HUES48 (cell line): ENCODE results near the gene PCAT6.
"Not testable (repeated sequence)": the region's sequence is repeated elsewhere in the genome, so short reads cannot be mapped to it uniquely, and the experiment has no call there.

ENCODE experiments used
- H3K27ac ChIP-seq: one replicate; pipeline ENCODE4 v1.7.0; 2013; ENCODE audit warnings: low read depth, low read length, inconsistent platforms
- H3K27me3 ChIP-seq: 2 replicates; pipeline ENCODE4 v1.6.1; 2013; ENCODE audit warnings: mild to moderate bottlenecking, low read length; ENCODE audit not compliant: control insufficient read depth, insufficient read depth
- H3K36me3 ChIP-seq: 2 replicates; pipeline ENCODE4 v1.6.1; 2013; ENCODE audit warnings: low read length; ENCODE audit not compliant: control insufficient read depth, insufficient read depth
- H3K4me1 ChIP-seq: 2 replicates; pipeline ENCODE4 v1.6.1; 2013; ENCODE audit warnings: mild to moderate bottlenecking, low read length; ENCODE audit not compliant: control insufficient read depth, insufficient read depth
- H3K4me3 ChIP-seq: 2 replicates; pipeline ENCODE4 v1.5.1; 2013; ENCODE audit warnings: mild to moderate bottlenecking, low read depth, low read length
- H3K9ac ChIP-seq: 2 replicates; pipeline ENCODE4 v1.6.1; 2013; ENCODE audit warnings: mild to moderate bottlenecking, low read depth, low read length, moderate library complexity
- H3K9me3 ChIP-seq: 2 replicates; pipeline ENCODE4 v1.6.1; 2013; ENCODE audit warnings: low read length; ENCODE audit not compliant: control insufficient read depth, insufficient read depth

PCAT6 gene

DNA sequence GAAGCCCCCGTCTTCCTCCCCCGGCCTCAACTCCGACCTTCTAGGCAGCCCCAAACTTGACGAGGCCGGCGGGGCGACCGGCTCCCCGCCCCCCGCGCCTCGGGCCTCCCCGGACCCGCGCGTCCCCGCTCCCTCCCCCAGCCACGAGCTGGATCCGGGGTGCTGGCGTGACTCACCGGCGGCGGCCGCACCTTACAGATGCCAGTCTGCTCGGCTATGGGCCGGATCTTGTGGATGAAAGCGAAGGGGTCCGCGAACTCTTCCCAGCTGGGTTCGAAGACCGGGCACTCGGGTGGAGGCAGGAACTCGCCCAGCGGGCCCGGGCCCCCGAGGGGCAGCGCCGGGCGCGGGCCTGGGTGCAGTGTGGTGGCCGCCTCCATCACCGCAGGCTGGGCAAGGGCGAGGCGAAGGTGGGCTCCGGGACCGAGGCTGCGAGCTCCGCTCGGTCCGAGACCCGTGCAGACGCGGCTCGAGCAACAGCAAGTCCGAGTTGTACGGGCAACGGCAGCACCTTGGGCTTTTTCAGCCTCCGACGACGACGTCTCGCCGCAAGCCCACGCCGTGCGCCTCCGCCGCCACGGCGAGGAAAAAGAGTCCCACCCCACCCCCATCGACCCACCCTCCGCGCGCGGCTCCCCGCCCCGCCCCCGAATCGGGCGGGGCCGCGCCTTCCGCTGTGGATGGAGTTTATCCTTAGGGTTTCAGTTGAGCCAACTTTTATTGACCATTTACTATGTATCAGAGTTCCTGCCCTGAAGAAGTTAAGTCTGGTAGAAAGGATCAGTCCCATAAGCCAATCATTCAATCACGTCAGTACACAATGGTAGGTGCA, 2.6 kb upstream of the PCAT6 start, which contains the start of gene KDM5B:
TSS of gene KDM5B (minus strand) at position 496 of the 832 bp plus-strand sequence. CDS start at position 380, 116 bp downstream.
- H3K4me1 ChIP-seq: peaks cover 53% of the 10 kb centered on the region
- H3K9ac ChIP-seq: peak within 1 kb of the TSS; percentile 86
- H3K27me3 ChIP-seq: peaks cover 21% of the 10 kb centered on the region
- H3K4me3 ChIP-seq: peak within 1 kb of the TSS; percentile 88
- no peaks in the 10 kb centered on the region for H3K9me3 ChIP-seq
- H3K36me3 ChIP-seq: no peaks in the 10 kb centered on the region
- H3K27ac ChIP-seq: peak within 1 kb of the TSS; percentile 83

DNA sequence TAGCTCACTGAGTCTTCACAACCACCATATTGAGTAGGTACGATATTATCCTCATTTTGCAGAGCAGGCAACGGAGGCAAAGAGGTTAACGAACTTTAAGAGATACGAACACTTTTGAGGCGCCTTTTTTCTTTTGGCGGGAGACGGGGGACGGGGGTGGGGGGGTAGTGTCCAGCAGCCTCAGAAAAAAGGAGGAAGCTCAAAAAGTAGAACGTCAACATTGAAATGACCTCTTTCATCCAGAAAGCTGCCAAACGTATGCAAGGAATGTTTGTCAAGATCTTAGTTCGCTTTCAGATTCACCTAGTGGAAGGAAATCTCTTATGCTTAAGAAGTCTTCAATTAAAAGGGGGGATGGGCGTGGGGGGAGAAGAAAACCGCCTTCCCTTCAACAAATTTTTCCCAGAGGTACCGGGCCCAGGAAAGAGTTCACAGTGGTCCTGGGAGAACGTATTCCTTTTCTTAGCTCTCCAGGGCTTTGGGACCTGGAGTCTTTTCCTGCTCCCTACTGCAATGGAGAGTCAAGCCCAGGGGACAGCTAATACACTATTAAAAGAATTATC, 1.1 kb upstream of the PCAT6 start:
- Histone ChIP-seq H3K9me3 (no peaks in the 10 kb centered on the region), H3K4me3 (peak overlapping the region; percentile 91), H3K27me3 (peaks cover 21% of the 10 kb centered on the region), H3K36me3 (no peaks in the 10 kb centered on the region), H3K27ac (no peak overlapping the region), H3K4me1 (peaks cover 41% of the 10 kb centered on the region), H3K9ac (no peak overlapping the region)

DNA sequence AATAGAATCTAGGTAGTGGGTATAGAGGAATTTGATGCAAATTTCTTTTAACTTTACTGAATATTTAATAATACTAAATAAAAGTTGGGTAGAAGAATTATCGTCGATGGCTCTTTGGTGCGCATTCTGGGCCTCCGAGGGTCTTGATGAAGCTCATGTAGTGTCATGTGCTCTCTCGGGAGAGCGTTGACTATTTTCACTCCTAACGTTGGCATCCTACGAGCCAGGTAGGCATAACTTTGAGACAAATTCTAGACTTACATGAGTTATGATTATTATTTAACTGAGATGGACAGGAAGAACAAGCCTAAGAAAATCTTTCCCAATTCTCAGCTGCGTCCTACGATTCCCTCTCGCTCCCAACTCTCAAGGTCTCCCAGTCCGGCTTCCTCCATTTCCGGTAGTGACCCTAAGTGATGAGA, 550 bp upstream of the PCAT6 start:
- Histone ChIP-seq H3K36me3 (no peaks in the 10 kb centered on the region), H3K4me1 (peaks cover 36% of the 10 kb centered on the region), H3K9ac (no peak overlapping the region), H3K9me3 (no peaks in the 10 kb centered on the region), H3K27me3 (peaks cover 21% of the 10 kb centered on the region), H3K27ac (peak overlapping the region; percentile 53), H3K4me3 (peak overlapping the region; percentile 91)

DNA sequence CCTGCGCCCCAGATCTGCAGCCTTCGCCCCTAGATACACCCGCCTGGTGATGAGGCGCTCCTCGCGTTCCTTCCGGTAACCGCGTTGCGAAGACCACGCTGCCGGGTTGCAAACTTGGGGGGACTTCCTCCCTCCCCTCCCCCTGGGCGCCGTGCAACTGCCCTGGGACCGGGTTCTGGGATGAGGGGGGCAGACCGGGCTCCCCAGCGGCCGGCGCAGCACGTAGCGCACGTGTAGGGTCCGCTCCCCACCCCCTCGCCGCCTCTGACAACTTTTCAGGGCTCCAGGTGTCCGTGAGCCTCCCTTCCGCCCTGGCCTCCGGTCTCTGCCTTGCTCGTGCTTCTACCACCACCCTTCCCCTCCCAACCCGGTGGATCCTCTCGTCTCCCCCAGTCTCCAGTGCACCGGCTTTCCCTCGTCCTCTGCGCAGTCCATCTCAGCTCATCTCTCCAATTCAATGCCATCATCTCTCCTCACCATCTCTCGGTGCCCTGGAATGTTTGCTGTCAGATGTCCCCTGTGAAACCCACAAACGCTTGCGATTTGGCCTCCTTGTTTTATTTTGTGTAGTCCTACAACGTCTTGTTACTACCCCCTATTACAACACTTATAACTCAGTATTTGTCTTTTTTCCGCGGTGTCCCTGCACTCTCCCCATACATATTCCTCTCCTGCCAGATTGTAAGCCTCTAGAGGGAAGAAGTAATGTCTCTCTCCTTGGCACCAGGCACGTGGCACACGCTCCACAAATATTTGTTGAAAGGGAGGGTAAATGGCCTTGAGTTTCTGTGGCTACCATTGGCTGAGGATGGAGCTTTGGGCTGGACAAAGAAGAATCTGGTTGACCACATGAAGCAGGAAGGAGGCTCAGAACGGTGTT, 782 bp downstream of the PCAT6 start:
- Histone ChIP-seq H3K27ac (peak overlapping the region; percentile 74), H3K27me3 (peaks cover 21% of the 10 kb centered on the region), H3K36me3 (no peaks in the 10 kb centered on the region), H3K9me3 (no peaks in the 10 kb centered on the region), H3K4me1 (peaks cover 26% of the 10 kb centered on the region), H3K9ac (peak overlapping the region; percentile 79), H3K4me3 (peak overlapping the region; percentile 91)

DNA sequence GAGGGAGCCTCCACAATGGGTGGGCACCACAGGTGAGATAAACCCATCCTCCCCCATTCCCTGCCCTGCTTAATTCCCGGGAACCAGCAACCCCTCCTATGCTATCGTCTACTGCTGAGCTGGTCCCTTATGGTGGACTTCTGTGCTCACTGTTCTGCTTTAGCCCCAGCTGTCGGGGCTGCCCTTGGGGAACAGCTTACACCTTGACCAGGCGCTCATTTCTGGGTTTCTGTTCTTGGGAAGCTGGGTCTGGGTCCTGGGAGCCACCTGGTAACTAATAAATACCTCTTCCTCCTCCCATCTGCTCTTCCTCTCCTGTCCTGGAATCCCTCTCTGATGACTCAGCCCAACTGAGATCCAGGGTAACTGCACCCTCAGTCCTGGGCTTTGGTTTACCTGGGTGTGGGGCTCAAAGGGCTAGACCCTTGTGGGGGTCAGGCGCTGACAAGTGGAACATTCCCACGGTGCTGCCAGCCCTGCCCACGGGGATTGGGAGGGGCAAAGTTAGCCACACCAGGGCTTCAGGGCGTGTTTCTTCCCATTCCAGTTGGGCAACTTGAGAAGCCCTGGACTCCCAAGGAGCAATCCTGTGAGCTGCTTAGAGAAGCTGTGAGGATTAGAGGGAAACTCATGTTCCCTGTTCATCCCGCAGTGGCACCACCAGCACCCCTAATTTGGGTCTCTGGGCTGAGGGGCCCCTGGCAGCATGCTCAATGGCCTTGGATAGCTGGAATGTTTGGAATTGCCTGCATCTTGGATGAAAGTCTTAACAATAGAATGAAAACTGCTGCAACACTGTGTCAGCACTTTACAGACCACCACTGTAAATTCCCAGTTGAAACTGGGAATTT, 1.6 kb downstream of the PCAT6 start:
- Histone ChIP-seq H3K27ac (peak overlapping the region; percentile 3), H3K4me3 (peak overlapping the region; percentile 91), H3K27me3 (peaks cover 21% of the 10 kb centered on the region)

DNA sequence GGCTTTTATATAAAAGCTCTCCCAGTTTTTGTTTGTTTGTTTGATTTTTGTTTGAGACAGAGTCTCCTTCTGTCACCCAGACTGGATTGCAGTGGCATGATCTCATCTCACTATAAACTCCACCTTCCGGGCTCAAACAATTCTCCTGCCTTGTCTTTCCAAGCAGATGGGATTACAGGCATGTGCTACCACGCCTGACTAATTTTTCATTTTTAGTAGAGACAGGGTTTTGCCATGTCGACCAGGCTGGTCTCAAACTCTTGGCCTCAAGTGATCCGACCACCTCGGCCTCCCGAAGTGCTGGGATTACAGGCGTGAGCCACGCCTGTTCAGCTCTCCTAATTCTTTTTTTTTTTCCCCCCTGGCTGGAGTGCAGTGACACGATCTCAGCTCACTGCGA, 4.4 kb downstream of the PCAT6 start:
- Histone ChIP-seq H3K4me3 (no peak overlapping the region), H3K9ac (no peak overlapping the region), H3K27ac (no peak overlapping the region), H3K4me1 (peaks cover 17% of the 10 kb centered on the region), H3K36me3 (no peaks in the 10 kb centered on the region), H3K9me3 (no peaks in the 10 kb centered on the region), H3K27me3 (peaks cover 12% of the 10 kb centered on the region)

More for the DNA sequence above, 1.6 kb downstream of the PCAT6 start:
- peaks cover 26% of the 10 kb centered on the region for H3K4me1 ChIP-seq
- H3K9me3 ChIP-seq: no peaks in the 10 kb centered on the region
- H3K36me3 ChIP-seq: no peaks in the 10 kb centered on the region
- H3K9ac ChIP-seq: no peak overlapping the region

DNA sequence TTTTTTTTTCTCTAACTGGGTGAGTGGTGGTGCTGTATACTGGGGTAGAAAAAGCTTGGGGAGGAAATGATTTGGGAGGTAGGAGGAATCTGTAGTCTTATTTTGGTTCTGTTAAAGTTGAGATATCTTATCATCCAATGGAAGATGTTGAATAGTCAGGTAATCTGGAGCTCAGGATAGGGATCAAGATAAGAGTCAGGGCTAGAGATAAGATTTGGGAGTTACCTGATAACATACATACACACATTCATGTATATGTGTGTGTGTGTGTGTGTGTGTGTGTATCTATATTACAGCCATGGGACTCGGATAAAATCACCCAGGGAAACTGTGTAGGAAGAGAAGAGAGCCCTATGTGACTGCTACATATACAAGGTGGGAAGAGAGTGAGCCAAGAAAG, 8.1 kb downstream of the PCAT6 start:
- Histone ChIP-seq H3K27ac (no peak overlapping the region), H3K9me3 (no peaks in the 10 kb centered on the region), H3K27me3 (no peaks in the 10 kb centered on the region), H3K4me3 (no peak overlapping the region), H3K36me3 (no peaks in the 10 kb centered on the region), H3K9ac (no peak overlapping the region), H3K4me1 (no peaks in the 10 kb centered on the region)

DNA sequence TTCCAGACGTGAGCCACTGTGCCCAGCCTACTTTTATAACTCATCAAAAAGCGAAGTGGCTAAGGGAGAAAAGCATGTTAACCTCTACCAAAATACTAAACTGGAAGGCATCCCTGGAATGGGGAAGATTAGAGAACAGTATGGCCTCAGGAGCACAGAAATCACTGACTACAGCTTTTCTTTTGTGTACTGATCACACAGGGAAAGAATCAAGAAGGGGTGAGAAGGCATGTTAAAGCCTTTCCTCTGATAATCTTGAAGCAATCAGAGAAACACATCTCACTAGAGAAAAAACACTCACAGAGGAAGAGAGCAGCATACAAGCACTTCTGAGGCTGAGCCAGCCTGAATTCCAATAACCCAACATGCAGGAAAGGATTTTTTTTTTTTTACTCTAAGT, 10.7 kb downstream of the PCAT6 start:
- Histone ChIP-seq H3K9ac (no peak overlapping the region), H3K9me3 (no peaks in the 10 kb centered on the region), H3K27me3 (no peaks in the 10 kb centered on the region), H3K4me1 (no peaks in the 10 kb centered on the region), H3K27ac (no peak overlapping the region), H3K4me3 (no peak overlapping the region), H3K36me3 (no peaks in the 10 kb centered on the region)

DNA sequence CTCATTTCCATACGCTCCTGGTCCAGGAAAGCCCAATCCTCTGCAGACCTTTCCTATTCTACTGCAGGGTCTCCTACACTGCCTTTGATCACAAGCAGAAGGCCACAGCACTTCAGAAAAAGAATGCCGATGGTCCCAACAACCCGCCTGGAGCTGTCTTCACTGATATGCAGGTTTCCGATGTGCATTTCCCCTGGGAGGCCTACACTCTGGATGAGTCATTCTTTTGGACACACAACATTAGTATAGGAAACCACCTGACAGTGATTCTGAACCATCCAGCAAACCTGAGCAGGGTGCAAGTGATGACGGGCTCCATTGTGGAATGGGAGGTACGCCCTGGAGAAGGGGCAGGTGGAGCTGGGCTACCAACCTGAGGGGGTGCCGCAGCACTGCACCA, 15.0 kb downstream of the PCAT6 start:
- Histone ChIP-seq H3K9me3 (no peaks in the 10 kb centered on the region), H3K4me3 (no peak overlapping the region), H3K27ac (no peak overlapping the region), H3K4me1 (no peaks in the 10 kb centered on the region), H3K36me3 (no peaks in the 10 kb centered on the region), H3K9ac (no peak overlapping the region), H3K27me3 (no peaks in the 10 kb centered on the region)

DNA sequence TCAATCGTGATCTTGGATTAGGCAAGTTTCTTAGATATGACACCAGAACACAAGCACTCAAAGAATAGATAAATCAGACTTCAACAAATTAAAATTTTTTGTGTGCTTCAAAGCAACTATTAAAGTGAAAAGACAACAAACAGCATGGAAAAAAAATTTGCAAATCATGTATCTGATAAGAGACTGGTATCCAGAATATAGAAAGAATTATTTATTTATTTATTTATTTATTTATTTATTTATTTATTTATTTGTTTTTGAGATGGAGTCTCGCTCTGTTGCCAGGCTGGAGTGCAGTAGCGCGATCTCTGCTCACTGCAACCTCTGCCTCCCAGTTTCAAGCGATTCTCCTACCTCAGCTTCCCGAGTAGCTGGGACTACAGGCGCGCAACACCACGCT, 18.5 kb downstream of the PCAT6 start:
- not testable (repeated sequence) for H3K27ac ChIP-seq, H3K27me3 ChIP-seq, H3K4me3 ChIP-seq, H3K9me3 ChIP-seq, H3K9ac ChIP-seq, H3K36me3 ChIP-seq, H3K4me1 ChIP-seq
